GM06990 (cell line): Measurements from ENCODE around the gene DLK1.

Source experiments
- DNase-seq: peaks from one replicate; pipeline ENCODE4 v3.0.0-alpha.2; 2011; ENCODE audit not compliant: insufficient read length; ENCODE audit errors: extremely low read depth
- H3K27me3 ChIP-seq: replicated peaks from 2 replicates; pipeline ENCODE4 v1.6.0; 2011; ENCODE audit warnings: low read length; ENCODE audit not compliant: control insufficient read depth, insufficient read depth
- H3K36me3 ChIP-seq: 2 replicates; pipeline ENCODE4 v1.5.1; 2011; ENCODE audit warnings: low read length; ENCODE audit not compliant: control insufficient read depth, insufficient read depth
- H3K4me3 ChIP-seq: replicated peaks from 2 replicates; pipeline ENCODE4 v1.5.1; 2011; ENCODE audit warnings: low read depth, mild to moderate bottlenecking, control low read depth, low read length
- CTCF ChIP-seq: IDR thresholded peaks from 2 replicates; pipeline ENCODE4 v1.5.1; 2011; ENCODE audit warnings: low read length, control low read depth, mild to moderate bottlenecking, inconsistent platforms; ENCODE audit not compliant: insufficient read depth, poor library complexity, severe bottlenecking

DLK1 gene

DNA sequence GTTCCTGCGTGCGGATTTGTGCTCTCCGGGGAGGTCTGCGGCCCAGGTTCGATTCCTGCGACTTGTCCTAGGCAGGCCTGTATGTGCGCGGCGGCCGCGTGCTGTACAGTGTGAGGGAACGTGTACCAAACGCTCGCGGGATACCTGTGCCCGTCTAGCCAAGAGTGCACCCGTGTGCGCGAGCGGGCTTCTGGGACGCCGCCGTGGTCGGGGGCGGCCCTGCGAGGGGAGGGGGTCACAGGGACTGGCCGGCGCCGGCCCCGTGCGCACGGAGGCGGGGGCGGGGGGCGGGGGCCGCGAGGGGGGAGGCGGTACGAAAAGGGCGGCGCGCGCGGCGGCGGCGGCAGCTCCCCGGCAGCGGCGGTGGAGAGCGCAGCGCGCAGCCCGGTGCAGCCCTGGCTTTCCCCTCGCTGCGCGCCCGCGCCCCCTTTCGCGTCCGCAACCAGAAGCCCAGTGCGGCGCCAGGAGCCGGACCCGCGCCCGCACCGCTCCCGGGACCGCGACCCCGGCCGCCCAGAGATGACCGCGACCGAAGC is at the start of gene DLK1:
Gene DLK1, plus strand, starts transcription at position 343 of the 536 bp plus-strand sequence. Its CDS starts 177 bp downstream, at position 520.
- H3K4me3 ChIP-seq = no peak within 1 kb of the TSS
- no peaks in the 10 kb centered on the region for H3K27me3 ChIP-seq
- DNase-seq = no peak
- no peaks in the 10 kb centered on the region for H3K36me3 ChIP-seq
- TF ChIP-seq CTCF = no peak

DNA sequence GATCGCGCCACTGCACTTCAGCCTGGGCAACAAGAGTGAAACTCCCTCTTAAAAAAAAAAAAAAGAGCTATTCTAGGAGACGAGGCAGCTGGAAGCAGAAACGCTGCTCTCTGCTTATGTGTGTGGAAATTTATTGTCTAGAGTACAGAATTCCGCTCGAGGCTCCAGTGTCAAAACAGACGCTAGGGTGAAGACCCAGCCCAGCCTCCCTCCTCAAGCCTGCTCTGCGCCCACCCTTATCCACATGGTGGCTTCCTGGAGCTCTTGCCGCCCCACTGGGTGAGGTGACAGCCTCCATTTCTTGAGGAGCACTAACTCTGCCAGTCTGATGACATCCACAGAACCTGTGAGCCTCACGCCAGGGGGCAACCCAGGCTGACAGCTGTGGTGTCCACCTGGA is 49.5 kb upstream of the DLK1 start:
- DNase-seq = no peak
- H3K36me3 ChIP-seq = no peaks in the 10 kb centered on the region
- peaks cover 4% of the 10 kb centered on the region for H3K27me3 ChIP-seq
- TF ChIP-seq CTCF = no peak
- H3K4me3 ChIP-seq = no peak overlapping the region

GRCh38 chr14:100677554-100678468 is 48.9 kb upstream of the DLK1 start:
- no peak for TF ChIP-seq CTCF
- no peaks in the 10 kb centered on the region for H3K36me3 ChIP-seq
- H3K4me3 ChIP-seq = no peak overlapping the region
- H3K27me3 ChIP-seq = peaks cover 4% of the 10 kb centered on the region
- DNase-seq = no peak

- TF ChIP-seq CTCF = no peak
- no peaks in the 10 kb centered on the region for H3K36me3 ChIP-seq
- no peak overlapping the region for H3K4me3 ChIP-seq
- DNase-seq = no peak
- peaks cover 4% of the 10 kb centered on the region for H3K27me3 ChIP-seq
Observed at GRCh38 chr14:100678469-100678828, 48.2 kb upstream of the DLK1 start.

GRCh38 chr14:100679153-100679552 is 47.5 kb upstream of the DLK1 start:
- no peak for DNase-seq
- TF ChIP-seq CTCF = no peak

More at GRCh38 chr14:100679153-100679552, 47.5 kb upstream of the DLK1 start:
- Histone ChIP-seq H3K4me3 (no peak overlapping the region), H3K27me3 (peaks cover 4% of the 10 kb centered on the region), H3K36me3 (no peaks in the 10 kb centered on the region)
